ENCODE measurements around the gene LMNB1. TPM values are rescaled to one million over a fixed set of nuclear protein-coding genes. Genes with fewer than 3 reads are reported as not detected.
A peak's percentile ranks its signal among the peaks of the same experiment; 100 is the strongest.

Gene LMNB1
- total and polyA plus RNA-seq, 5 experiments from 2014 or later = 6.1 to 27.8 (median 8.2) TPM

- DNase-seq = no peak
- ATAC-seq = no peak
- POLR2A ChIA-PET = interaction anchor here (1.9 to 4.5 kb wide), 2 partner anchors 15 to 91 kb away, joined by 6 to 25 read pairs; partner anchors contain the start of gene LMNB1
- no peaks in the 10 kb centered on the region for H3K9me3 Mint-ChIP-seq
- H3K4me1 Mint-ChIP-seq = peaks cover 10 to 14% (median 11%) of the 10 kb centered on the region in 4 donors
- peak overlapping the region in 5 of 10 donors; percentile 1 to 82 (median 66) for H3K27ac Mint-ChIP-seq
- peaks cover 0 to 10% (median 5%) of the 10 kb centered on the region in 3 donors for H3K36me3 Mint-ChIP-seq
- H3K4me3 Mint-ChIP-seq = peak overlapping the region; percentile 75 to 90 (median 86)
- no peaks in the 10 kb centered on the region for H3K27me3 Mint-ChIP-seq
Measured at GRCh38 chr5:126868338-126869004, 91.5 kb downstream of the LMNB1 start.

DNA sequence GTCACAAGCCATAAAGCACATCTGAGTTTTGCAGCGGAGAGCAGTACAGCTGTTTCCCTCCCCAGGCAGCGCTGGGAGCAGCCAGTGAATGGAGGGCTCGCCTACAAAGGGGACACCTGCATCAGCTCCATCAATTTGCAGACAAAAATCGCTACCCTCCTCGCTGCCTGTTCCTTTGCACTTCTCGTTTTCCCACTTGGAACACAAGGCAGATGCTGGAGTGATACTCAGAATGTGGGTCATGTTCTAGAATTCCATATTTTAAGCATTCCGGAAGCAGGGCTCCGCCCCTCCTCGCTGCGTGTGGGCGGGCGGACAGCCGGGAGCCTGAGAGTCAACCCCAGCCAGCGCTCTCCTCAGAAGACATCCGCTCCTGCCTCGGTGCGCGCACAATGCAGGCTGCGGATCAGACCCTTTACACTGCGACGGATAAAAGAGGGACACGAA, 92.1 kb downstream of the LMNB1 start:
- peaks cover 10 to 14% (median 11%) of the 10 kb centered on the region in 4 donors for H3K4me1 Mint-ChIP-seq
- POLR2A ChIA-PET = interaction anchor here (1.0 to 4.5 kb wide), 3 partner anchors 15 to 92 kb away, joined by 4 to 25 read pairs (median 6); partner anchors contain the start of gene LMNB1
- peak overlapping the region; percentile 75 to 90 (median 86) for H3K4me3 Mint-ChIP-seq
- peaks cover 0 to 8% (median 5%) of the 10 kb centered on the region in 3 donors for H3K36me3 Mint-ChIP-seq
- H3K9me3 Mint-ChIP-seq = no peaks in the 10 kb centered on the region
- H3K27me3 Mint-ChIP-seq = no peaks in the 10 kb centered on the region
- peak; percentile 92 to 94 for ATAC-seq
- H3K27ac Mint-ChIP-seq = peak overlapping the region in 9 of 10 donors; percentile 1 to 87 (median 78)
- peak in 4 of 10 donors; percentile 14 to 39 (median 31) for DNase-seq

DNA sequence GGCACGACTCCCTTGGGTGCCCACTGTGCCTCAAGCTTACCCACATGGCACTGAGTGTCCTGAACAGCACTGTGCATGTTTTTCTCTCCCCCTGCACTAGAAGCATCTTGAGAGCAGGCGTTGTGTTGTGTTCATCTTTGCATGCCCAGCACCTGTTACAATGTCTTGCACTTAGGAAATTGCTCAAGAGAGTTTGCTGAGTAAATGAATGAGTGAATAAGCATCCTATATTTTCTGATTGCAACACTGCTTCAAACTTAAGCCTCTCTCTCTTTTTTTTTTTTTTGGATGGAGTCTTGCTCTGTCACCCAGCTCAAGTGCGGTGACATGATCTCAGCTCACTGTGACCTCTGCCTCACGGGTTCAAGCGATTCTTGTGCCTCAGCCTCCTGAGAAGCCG, 94.5 kb downstream of the LMNB1 start:
- Mint-ChIP-seq H3K36me3 (peaks cover 0 to 6% (median 5%) of the 10 kb centered on the region in 3 donors), H3K4me3 (no peak overlapping the region), H3K4me1 (peaks cover 10 to 14% (median 11%) of the 10 kb centered on the region in 4 donors), H3K9me3 (no peaks in the 10 kb centered on the region), H3K27me3 (no peaks in the 10 kb centered on the region), H3K27ac (no peak overlapping the region)
- DNase-seq = no peak
- POLR2A ChIA-PET = interaction anchor here (1.8 kb wide), 1 partner anchor 18 kb away, joined by 3 read pairs; no protein-coding TSS in a partner anchor
- ATAC-seq = no peak

GRCh38 chr5:126872561-126873354, 95.8 kb downstream of the LMNB1 start:
- POLR2A ChIA-PET = no interaction called here
- no peak for ATAC-seq

GRCh38 chr5:126875303-126875785, 98.4 kb downstream of the LMNB1 start:
- peaks cover 0 to 12% (median 9%) of the 10 kb centered on the region in 3 donors for H3K36me3 Mint-ChIP-seq
- DNase-seq = no peak
- H3K27me3 Mint-ChIP-seq = no peaks in the 10 kb centered on the region
- peaks cover 0 to 5% (median 0%) of the 10 kb centered on the region in 4 donors for H3K4me1 Mint-ChIP-seq
- no peak overlapping the region for H3K4me3 Mint-ChIP-seq
- no peaks in the 10 kb centered on the region for H3K9me3 Mint-ChIP-seq
- POLR2A ChIA-PET = interaction anchor here (1.0 kb wide), 1 partner anchor 97 kb away, joined by 3 read pairs; no protein-coding TSS in a partner anchor
- no peak overlapping the region for H3K27ac Mint-ChIP-seq
- ATAC-seq = no peak

More at GRCh38 chr5:126872561-126873354, 95.8 kb downstream of the LMNB1 start:
- Mint-ChIP-seq H3K36me3 (peaks cover 0 to 10% (median 7%) of the 10 kb centered on the region in 3 donors), H3K9me3 (no peaks in the 10 kb centered on the region), H3K27me3 (no peaks in the 10 kb centered on the region), H3K4me3 (no peak overlapping the region), H3K4me1 (peaks cover 9 to 14% (median 11%) of the 10 kb centered on the region in 4 donors), H3K27ac (no peak overlapping the region)
- no peak for DNase-seq

- POLR2A ChIA-PET = no interaction called here
- peak overlapping the region in 1 of 10 donors; percentile 10 for H3K27ac Mint-ChIP-seq
- no peak overlapping the region for H3K4me3 Mint-ChIP-seq
- H3K4me1 Mint-ChIP-seq = peaks cover 0 to 4% (median 0%) of the 10 kb centered on the region in 4 donors
- no peaks in the 10 kb centered on the region for H3K9me3 Mint-ChIP-seq
- DNase-seq (no peak), ATAC-seq (no peak)
- H3K27me3 Mint-ChIP-seq = no peaks in the 10 kb centered on the region
- H3K36me3 Mint-ChIP-seq = peaks cover 0 to 8% (median 4%) of the 10 kb centered on the region in 3 donors
Measured at GRCh38 chr5:126877602-126878001, 100.7 kb downstream of the LMNB1 start.

- DNase-seq (no peak), ATAC-seq (no peak)
- H3K36me3 Mint-ChIP-seq = peaks cover 0 to 8% (median 4%) of the 10 kb centered on the region in 3 donors
- no peaks in the 10 kb centered on the region for H3K9me3 Mint-ChIP-seq
- H3K4me1 Mint-ChIP-seq = peaks cover 0 to 4% (median 0%) of the 10 kb centered on the region in 4 donors
- peak overlapping the region in 2 of 10 donors; percentile 10 to 32 for H3K27ac Mint-ChIP-seq
- POLR2A ChIA-PET = no interaction called here
- H3K4me3 Mint-ChIP-seq = no peak overlapping the region
- no peaks in the 10 kb centered on the region for H3K27me3 Mint-ChIP-seq
Measured at GRCh38 chr5:126878085-126878484, 101.1 kb downstream of the LMNB1 start.

DNA sequence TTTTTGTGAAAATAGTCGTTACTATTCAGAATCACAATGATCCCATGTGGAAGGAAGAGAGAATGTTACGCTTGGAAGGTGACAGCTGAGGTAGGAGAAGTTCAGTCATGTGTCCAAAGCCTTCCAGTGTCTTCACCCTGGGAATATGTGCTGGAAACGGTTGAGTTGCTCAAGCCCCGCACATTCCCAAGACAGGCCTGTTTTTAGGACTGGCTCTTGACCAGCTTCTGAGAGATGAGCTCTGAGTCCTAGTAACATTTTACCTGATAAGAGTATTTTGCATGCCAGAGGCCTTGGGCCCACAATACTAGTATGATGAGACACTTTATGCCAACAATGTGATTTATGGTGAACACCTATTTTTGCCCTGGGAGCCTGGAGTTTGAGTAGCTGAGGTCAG, 101.7 kb downstream of the LMNB1 start:
- peak overlapping the region in 1 of 10 donors; percentile 19 for H3K27ac Mint-ChIP-seq
- DNase-seq = no peak
- H3K36me3 Mint-ChIP-seq = peaks cover 0 to 8% (median 4%) of the 10 kb centered on the region in 3 donors
- H3K27me3 Mint-ChIP-seq = no peaks in the 10 kb centered on the region
- no peaks in the 10 kb centered on the region for H3K9me3 Mint-ChIP-seq
- peaks cover 0 to 4% (median 0%) of the 10 kb centered on the region in 4 donors for H3K4me1 Mint-ChIP-seq
- H3K4me3 Mint-ChIP-seq = no peak overlapping the region
- POLR2A ChIA-PET = no interaction called here
- no peak for ATAC-seq

DNA sequence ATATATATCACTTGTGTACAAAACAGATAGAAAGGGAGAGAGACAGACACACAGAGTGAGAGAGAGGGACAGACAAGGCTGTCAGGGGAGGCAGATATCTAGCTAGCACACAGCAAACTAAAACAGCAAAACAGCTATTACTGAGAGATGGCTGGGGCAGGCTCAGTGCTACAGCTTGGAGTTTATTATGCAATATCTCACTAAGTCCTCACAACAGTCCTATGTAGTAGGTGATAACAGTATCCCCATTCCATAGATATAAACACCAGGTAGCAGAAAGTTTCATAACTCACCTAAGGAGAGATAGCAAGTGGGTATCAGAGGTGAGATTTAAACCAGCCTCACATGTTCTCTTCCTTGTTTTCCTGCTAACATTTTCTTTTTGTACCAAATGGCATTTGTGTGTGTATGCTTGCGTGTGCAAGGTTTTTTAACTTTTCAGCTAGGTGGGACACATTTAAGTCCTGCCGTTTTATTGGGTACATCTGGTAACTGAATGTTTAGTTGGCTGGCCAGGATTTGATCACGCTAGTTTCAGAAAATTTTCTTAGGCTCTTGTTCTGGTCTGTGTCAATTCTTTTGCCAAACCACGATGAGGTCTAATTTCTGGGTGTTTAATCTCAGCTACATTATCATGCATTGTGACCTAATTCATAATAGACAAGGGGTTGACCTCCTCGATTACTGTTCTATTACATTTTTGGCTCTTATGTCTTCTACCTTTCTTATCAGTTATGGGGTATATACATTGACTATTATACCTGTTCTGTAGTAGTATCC, 105.1 kb downstream of the LMNB1 start:
- DNase-seq (no peak), ATAC-seq (no peak)
- Mint-ChIP-seq H3K36me3 (peaks cover 0 to 4% (median 3%) of the 10 kb centered on the region in 3 donors), H3K4me3 (no peak overlapping the region), H3K27ac (peak overlapping the region in 1 of 10 donors; percentile 61), H3K9me3 (peaks cover 0 to 2% (median 0%) of the 10 kb centered on the region in 9 donors), H3K27me3 (no peaks in the 10 kb centered on the region), H3K4me1 (peaks cover 0 to 9% (median 0%) of the 10 kb centered on the region in 4 donors)
- POLR2A ChIA-PET = interaction anchor here (3.3 kb wide), 1 partner anchor 29 kb away, joined by 13 read pairs; no protein-coding TSS in a partner anchor

GRCh38 chr5:126883564-126884245, 106.8 kb downstream of the LMNB1 start:
- DNase-seq (no peak), ATAC-seq (no peak)
- H3K9me3 Mint-ChIP-seq = peaks cover 0 to 2% (median 0%) of the 10 kb centered on the region in 9 donors
- peaks cover 0 to 3% (median 0%) of the 10 kb centered on the region in 3 donors for H3K36me3 Mint-ChIP-seq
- no peak overlapping the region for H3K4me3 Mint-ChIP-seq
- H3K27ac Mint-ChIP-seq = no peak overlapping the region
- no peaks in the 10 kb centered on the region for H3K27me3 Mint-ChIP-seq
- POLR2A ChIA-PET = interaction anchor here (0.6 to 3.3 kb wide), 2 partner anchors 30 to 62 kb away, joined by 7 to 13 read pairs; no protein-coding TSS in a partner anchor
- H3K4me1 Mint-ChIP-seq = peaks cover 0 to 7% (median 0%) of the 10 kb centered on the region in 4 donors

- POLR2A ChIA-PET = interaction anchor here (0.6 to 3.3 kb wide), 2 partner anchors 31 to 62 kb away, joined by 7 to 13 read pairs; no protein-coding TSS in a partner anchor
- H3K9me3 Mint-ChIP-seq = peaks cover 0 to 2% (median 0%) of the 10 kb centered on the region in 9 donors
Measured at GRCh38 chr5:126884269-126884819, 107.4 kb downstream of the LMNB1 start.

More at GRCh38 chr5:126884269-126884819, 107.4 kb downstream of the LMNB1 start:
- Mint-ChIP-seq H3K27ac (peak overlapping the region in 1 of 10 donors; percentile 0), H3K4me1 (peaks cover 0 to 7% (median 0%) of the 10 kb centered on the region in 4 donors), H3K27me3 (no peaks in the 10 kb centered on the region), H3K36me3 (peaks cover 0 to 3% (median 0%) of the 10 kb centered on the region in 3 donors), H3K4me3 (no peak overlapping the region)
- DNase-seq (no peak), ATAC-seq (no peak)

Data from naive thymus-derived CD8-positive, alpha-beta T cell (primary cell).